Measurements from ENCODE around the gene MLF2. TPM values are rescaled to one million over a fixed set of nuclear protein-coding genes. Genes with fewer than 3 reads are reported as not detected.
"Not testable (repeated sequence)": the region's sequence is repeated elsewhere in the genome, so short reads cannot be mapped to it uniquely, and the experiment has no call there.

The MLF2 gene
- polyA plus RNA-seq, 1 donor = 174 TPM

DNA sequence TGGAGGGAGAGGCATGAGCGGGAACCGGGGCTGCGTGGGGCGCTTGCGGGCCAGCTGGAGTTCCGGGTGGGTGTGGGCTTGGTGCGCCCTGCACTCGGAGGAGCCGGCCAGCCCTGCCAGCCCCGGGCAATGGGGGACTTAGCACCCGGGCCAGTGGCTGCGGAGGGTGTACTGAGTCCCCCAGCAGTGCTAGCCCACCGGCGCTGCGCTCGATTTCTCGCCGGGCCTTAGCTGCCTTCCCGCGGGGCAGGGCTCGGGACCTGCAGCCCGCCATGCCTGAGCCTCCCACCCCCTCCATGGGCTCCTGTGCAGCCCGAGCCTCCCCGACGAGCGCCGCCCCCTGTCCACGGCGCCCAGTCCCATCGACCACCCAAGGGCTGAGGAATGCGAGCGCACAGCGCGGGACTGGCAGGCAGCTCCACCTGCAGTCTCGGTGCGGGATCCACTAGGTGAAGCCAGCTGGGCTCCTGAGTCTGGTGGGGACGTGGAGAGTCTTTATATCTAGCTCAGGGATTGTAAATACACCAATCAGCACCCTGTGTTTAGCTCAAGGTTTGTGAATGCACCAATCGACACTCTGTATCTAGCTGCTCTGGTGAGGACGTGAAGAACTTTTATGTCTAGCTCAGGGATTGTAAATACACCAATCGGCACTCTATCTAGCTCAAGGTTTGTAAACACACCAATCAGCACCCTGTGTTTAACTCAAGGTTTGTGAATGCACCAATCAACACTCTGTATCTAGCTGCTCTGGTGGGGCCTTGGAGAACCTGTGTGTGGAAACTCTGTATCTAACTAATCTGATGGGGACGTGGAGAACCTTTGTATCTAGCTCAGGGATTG lies 36.7 kb downstream of the MLF2 start:
- not testable (repeated sequence) for H3K27me3 ChIP-seq (ENCODE audit: control insufficient read depth, insufficient read depth, low read length); H3K4me3 ChIP-seq (ENCODE audit: low read length); H3K9me3 ChIP-seq (ENCODE audit: control insufficient read depth, low read depth, low read length); H3K4me1 ChIP-seq (ENCODE audit: control insufficient read depth, insufficient read depth, low read length); H3K36me3 ChIP-seq (ENCODE audit: control insufficient read depth, insufficient read depth, low read length); DNase-seq; H3K27ac ChIP-seq (ENCODE audit: low read length)
- WGBS (ENCODE audit: insufficient coverage, low lambda C conversion rate) = no CpG with 5 or more reads among the region's 41 CpGs

GRCh38 chr12:6708960-6709394 lies 44.0 kb downstream of the MLF2 start:
- no peak overlapping the region for H3K27ac ChIP-seq (ENCODE audit: low read length)
- no peak for DNase-seq
- no peaks in the 10 kb centered on the region for H3K9me3 ChIP-seq (ENCODE audit: control insufficient read depth, low read depth, low read length)
- WGBS (ENCODE audit: insufficient coverage, low lambda C conversion rate) = no CpG with 5 or more reads among the region's 16 CpGs
- no peaks in the 10 kb centered on the region for H3K4me1 ChIP-seq (ENCODE audit: control insufficient read depth, insufficient read depth, low read length)
- H3K27me3 ChIP-seq (ENCODE audit: control insufficient read depth, insufficient read depth, low read length) = peaks cover 11% of the 10 kb centered on the region
- no peak overlapping the region for H3K4me3 ChIP-seq (ENCODE audit: low read length)
- no peaks in the 10 kb centered on the region for H3K36me3 ChIP-seq (ENCODE audit: control insufficient read depth, insufficient read depth, low read length)

DNA sequence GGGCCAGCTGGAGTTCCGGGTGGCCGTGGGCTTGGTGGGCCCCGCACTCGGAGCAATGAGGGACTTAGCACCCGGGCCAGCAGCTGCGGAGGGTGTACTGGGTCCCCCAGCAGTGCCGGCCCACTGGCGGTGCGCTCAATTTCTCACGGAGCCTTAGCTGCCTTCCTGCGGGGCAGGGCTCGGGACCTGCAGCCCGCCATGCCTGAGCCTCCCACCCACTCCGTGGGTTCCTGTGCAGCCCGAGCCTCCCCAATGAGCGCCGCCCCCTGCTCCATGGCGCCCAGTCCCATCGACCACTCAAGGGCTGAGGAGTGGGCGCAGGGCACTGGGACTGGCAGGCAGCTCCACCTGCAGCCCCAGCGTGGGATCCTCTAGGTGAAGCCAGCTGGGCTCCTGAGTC lies 44.6 kb downstream of the MLF2 start:
- not testable (repeated sequence) for H3K27ac ChIP-seq (ENCODE audit: low read length); DNase-seq; H3K9me3 ChIP-seq (ENCODE audit: control insufficient read depth, low read depth, low read length); H3K4me3 ChIP-seq (ENCODE audit: low read length); H3K36me3 ChIP-seq (ENCODE audit: control insufficient read depth, insufficient read depth, low read length); H3K4me1 ChIP-seq (ENCODE audit: control insufficient read depth, insufficient read depth, low read length)
- WGBS (ENCODE audit: insufficient coverage, low lambda C conversion rate) = no CpG with 5 or more reads among the region's 21 CpGs
- peaks cover 16% of the 10 kb centered on the region for H3K27me3 ChIP-seq (ENCODE audit: control insufficient read depth, insufficient read depth, low read length)

DNA sequence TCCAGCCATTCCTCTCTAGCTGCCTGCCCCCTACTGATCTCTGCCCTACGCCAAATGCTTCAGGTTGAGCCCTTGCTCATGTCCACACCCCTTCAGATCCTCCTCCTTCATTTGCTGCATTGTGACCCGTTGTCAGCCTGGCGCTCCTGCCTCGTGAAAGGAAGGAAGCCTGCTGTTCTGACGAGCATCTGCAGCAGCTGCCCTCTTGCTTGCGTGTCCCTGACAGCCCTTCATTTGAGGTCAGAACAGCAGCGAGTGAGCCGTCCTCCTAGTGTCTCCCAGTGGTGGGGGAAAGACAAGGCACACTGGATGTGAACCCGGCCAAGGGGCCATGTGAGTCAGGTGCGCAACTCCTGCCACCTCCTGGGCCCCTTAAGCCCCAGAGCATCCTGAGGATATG lies 49.3 kb downstream of the MLF2 start:
- no peak for DNase-seq
- H3K4me1 ChIP-seq (ENCODE audit: control insufficient read depth, insufficient read depth, low read length) = peaks cover 4% of the 10 kb centered on the region
- no peak overlapping the region for H3K27ac ChIP-seq (ENCODE audit: low read length)
- peaks cover 57% of the 10 kb centered on the region for H3K27me3 ChIP-seq (ENCODE audit: control insufficient read depth, insufficient read depth, low read length)
- H3K9me3 ChIP-seq (ENCODE audit: control insufficient read depth, low read depth, low read length) = peaks cover 5% of the 10 kb centered on the region
- no peak overlapping the region for H3K4me3 ChIP-seq (ENCODE audit: low read length)
- H3K36me3 ChIP-seq (ENCODE audit: control insufficient read depth, insufficient read depth, low read length) = no peaks in the 10 kb centered on the region
- WGBS (ENCODE audit: insufficient coverage, low lambda C conversion rate) = no CpG with 5 or more reads among the region's 10 CpGs

DNA sequence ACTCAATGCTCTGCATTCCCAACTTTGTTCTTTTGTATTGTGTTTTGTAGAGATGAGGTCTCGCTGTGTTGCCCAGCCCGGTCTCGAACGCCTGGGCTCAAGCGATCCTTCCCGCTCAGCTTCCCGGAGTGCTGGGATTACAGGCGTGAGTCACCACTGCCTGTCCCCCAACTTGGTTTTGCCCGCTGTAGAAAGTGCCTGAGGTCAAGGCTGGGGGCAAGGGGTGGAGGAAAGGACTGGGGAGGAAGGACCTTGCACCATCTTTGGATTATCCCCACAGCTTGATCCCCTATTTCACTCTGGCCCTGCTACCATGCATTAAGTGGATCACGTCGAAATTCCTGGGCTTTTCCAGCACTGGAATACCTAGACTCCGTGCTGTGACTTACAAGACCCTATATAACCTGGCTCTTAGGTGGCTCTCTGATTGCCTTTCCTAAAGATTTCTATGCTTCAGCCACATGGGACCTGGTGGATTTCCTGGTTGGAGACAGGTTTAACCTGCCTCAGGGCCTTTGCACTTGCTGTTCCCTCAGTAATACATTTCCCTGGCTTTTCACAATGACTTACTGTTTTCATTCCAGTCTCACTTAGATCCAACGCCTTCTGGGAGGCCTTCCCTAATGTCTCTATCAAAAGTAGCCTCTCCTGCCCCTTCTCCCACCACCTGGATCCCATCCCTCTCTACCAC lies 51.7 kb downstream of the MLF2 start:
- WGBS (ENCODE audit: insufficient coverage, low lambda C conversion rate) = 86% methylated on average over 1 of the region's 13 CpGs
- Histone ChIP-seq H3K4me3 (ENCODE audit: low read length) (peak overlapping the region; percentile 33), H3K27ac (ENCODE audit: low read length) (no peak overlapping the region), H3K36me3 (ENCODE audit: control insufficient read depth, insufficient read depth, low read length) (no peaks in the 10 kb centered on the region), H3K9me3 (ENCODE audit: control insufficient read depth, low read depth, low read length) (peaks cover 5% of the 10 kb centered on the region), H3K4me1 (ENCODE audit: control insufficient read depth, insufficient read depth, low read length) (peaks cover 4% of the 10 kb centered on the region), H3K27me3 (ENCODE audit: control insufficient read depth, insufficient read depth, low read length) (peaks cover 77% of the 10 kb centered on the region)
- DNase-seq = no peak

- Histone ChIP-seq H3K4me3 (ENCODE audit: low read length) (peak within 1 kb of the TSS; percentile 39), H3K36me3 (ENCODE audit: control insufficient read depth, insufficient read depth, low read length) (no peaks in the 10 kb centered on the region), H3K9me3 (ENCODE audit: control insufficient read depth, low read depth, low read length) (peaks cover 5% of the 10 kb centered on the region), H3K27me3 (ENCODE audit: control insufficient read depth, insufficient read depth, low read length) (peaks cover 77% of the 10 kb centered on the region), H3K27ac (ENCODE audit: low read length) (no peak within 1 kb of the TSS), H3K4me1 (ENCODE audit: control insufficient read depth, insufficient read depth, low read length) (peaks cover 4% of the 10 kb centered on the region)
- 6% methylated on average over 3 of the region's 43 CpGs for WGBS (ENCODE audit: insufficient coverage, low lambda C conversion rate)
- peak in 1 of 2 donors; percentile 44 for DNase-seq
Observed at GRCh38 chr12:6700646-6701051, 52.3 kb downstream of the MLF2 start, which contains the start of gene PIANP. PIANP (minus strand) TSS chr12:6700815; CDS start chr12:6698061, 2,754 bp downstream.

DNA sequence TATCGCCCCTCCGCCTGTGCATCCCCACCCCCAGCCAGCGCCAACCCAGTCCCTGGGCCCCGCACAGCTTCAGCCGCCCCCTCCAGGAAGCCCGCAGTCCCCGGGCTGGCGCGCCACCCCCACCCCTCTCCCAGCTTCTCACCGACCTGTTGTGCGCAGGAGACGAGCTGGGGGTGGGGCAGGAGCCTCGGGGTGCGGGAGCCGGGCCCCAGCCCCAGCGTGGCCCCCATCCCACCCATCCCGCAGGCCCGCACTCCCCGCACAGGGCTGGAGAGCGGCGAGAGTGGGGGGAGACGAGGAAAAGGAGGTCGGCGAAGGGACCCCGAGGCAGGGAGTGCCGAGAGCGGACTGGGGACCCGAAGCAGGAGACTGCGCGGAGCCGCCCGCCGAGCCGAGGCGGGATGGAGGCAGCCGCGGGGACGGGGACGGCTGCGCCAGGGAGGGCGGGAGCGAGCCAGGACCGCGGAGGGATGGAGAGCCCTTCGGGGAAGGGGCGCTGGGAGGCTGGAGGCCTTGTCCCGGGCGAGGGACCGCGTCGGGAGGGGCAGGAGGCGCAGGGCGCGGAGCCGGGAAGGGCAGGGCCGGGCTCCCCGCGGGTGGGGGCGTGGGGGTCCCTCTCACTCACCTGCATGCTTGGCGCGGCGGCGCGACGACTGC lies 52.8 kb downstream of the MLF2 start:
- DNase-seq = peak in 1 of 2 donors; percentile 16
- Histone ChIP-seq H3K27me3 (ENCODE audit: control insufficient read depth, insufficient read depth, low read length) (peaks cover 77% of the 10 kb centered on the region), H3K36me3 (ENCODE audit: control insufficient read depth, insufficient read depth, low read length) (no peaks in the 10 kb centered on the region), H3K4me3 (ENCODE audit: low read length) (peak overlapping the region; percentile 39), H3K27ac (ENCODE audit: low read length) (no peak overlapping the region), H3K9me3 (ENCODE audit: control insufficient read depth, low read depth, low read length) (peaks cover 5% of the 10 kb centered on the region), H3K4me1 (ENCODE audit: control insufficient read depth, insufficient read depth, low read length) (peaks cover 4% of the 10 kb centered on the region)
- WGBS (ENCODE audit: insufficient coverage, low lambda C conversion rate) = no CpG with 5 or more reads among the region's 65 CpGs

DNA sequence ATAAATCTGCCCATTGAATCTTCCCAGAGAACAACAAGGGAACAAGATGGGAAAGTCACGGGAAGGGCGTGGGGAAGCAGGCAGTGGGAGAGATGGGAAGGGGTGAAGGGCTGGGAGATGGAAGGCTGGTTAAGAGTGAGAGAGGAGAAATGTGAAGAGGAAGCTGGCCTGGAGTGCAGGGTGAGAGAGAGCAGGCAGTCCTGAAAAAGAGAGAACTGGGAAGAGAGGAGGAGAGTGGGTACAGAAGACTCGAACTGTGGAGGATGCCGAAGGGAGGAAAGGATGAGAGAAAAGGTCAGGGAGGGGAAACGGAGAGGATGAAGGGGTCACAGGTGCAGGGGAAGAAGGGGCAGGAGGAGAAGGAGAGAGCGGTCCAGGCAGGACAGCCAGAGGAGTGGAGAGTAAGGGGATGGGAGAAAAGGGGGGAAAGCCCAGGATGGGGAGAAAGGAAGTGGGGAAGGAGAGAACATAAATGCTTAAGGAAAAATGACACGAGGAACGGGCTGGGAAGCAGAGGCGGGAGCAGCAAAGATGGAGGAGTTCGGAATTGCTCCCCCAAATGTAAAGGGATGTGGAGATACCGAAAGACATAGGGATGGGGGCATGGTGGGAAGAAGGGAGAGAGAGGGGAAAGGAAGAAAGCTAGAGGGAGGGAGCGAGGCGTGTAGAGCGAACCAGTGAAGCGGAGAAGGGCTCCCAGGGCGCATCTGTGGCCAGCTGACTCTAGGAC lies 53.5 kb downstream of the MLF2 start:
- H3K9me3 ChIP-seq (ENCODE audit: control insufficient read depth, low read depth, low read length) = peaks cover 5% of the 10 kb centered on the region
- no peaks in the 10 kb centered on the region for H3K36me3 ChIP-seq (ENCODE audit: control insufficient read depth, insufficient read depth, low read length)
- 43% methylated on average over 7 of the region's 16 CpGs for WGBS (ENCODE audit: insufficient coverage, low lambda C conversion rate)
- H3K27ac ChIP-seq (ENCODE audit: low read length) = no peak overlapping the region
- H3K4me1 ChIP-seq (ENCODE audit: control insufficient read depth, insufficient read depth, low read length) = peaks cover 4% of the 10 kb centered on the region
- no peak for DNase-seq
- peaks cover 71% of the 10 kb centered on the region for H3K27me3 ChIP-seq (ENCODE audit: control insufficient read depth, insufficient read depth, low read length)
- peak overlapping the region; percentile 39 for H3K4me3 ChIP-seq (ENCODE audit: low read length)

DNA sequence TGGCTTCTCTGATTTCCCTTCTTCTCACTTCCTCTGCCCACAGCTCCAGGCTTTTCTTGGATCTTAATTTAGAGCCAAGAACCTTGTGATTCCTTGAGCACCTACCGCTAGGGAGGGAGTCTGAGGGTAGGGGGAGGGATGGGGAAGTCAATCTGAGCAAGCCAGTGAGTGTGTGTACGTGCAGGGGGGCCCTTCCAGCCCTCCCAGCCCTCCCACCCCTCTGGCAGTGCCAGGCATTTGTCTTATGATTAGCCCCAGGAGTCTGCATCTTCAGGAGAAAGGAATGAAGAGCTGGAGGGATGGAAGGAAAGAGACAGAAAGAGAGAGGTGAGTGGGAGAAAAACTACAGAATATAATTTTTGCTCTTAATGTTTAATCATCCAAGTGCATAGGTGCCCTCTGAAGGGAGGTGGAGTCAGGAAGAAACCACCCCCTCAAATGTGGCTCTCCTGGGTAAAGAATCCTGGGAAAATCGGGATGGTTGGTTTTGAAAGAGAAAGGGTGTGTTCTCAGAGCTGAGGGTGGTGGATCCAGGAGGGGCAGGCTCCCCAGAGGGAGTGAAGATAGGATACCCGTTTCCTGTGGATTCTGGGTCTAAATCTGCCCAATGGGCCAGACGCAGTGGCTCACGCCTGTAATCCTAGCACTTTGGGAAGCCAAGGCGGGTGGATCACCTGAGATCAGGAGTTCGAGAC lies 54.4 kb downstream of the MLF2 start:
- WGBS (ENCODE audit: insufficient coverage, low lambda C conversion rate) = no CpG with 5 or more reads among the region's 8 CpGs
- peaks cover 63% of the 10 kb centered on the region for H3K27me3 ChIP-seq (ENCODE audit: control insufficient read depth, insufficient read depth, low read length)

More for the DNA sequence above, 54.4 kb downstream of the MLF2 start:
- peaks cover 4% of the 10 kb centered on the region for H3K4me1 ChIP-seq (ENCODE audit: control insufficient read depth, insufficient read depth, low read length)
- H3K9me3 ChIP-seq (ENCODE audit: control insufficient read depth, low read depth, low read length) = peaks cover 5% of the 10 kb centered on the region
- no peak for DNase-seq
- no peak overlapping the region for H3K4me3 ChIP-seq (ENCODE audit: low read length)
- H3K36me3 ChIP-seq (ENCODE audit: control insufficient read depth, insufficient read depth, low read length) = no peaks in the 10 kb centered on the region
- H3K27ac ChIP-seq (ENCODE audit: low read length) = no peak overlapping the region
